Measurements from ENCODE around the gene KCND1. TPM values are rescaled to one million over a fixed set of nuclear protein-coding genes. Genes with fewer than 3 reads are reported as not detected.

KCND1 gene
- total RNA-seq, 1 donor from 2014 or later, result 0.47 TPM

- intact Hi-C loops (cut with micrococcal nuclease), result no loop called here
- ATAC-seq (no peak), DNase-seq (no peak)
Observed at GRCh38 chrX:48918301-48918642, 53.4 kb downstream of the KCND1 start.

DNA sequence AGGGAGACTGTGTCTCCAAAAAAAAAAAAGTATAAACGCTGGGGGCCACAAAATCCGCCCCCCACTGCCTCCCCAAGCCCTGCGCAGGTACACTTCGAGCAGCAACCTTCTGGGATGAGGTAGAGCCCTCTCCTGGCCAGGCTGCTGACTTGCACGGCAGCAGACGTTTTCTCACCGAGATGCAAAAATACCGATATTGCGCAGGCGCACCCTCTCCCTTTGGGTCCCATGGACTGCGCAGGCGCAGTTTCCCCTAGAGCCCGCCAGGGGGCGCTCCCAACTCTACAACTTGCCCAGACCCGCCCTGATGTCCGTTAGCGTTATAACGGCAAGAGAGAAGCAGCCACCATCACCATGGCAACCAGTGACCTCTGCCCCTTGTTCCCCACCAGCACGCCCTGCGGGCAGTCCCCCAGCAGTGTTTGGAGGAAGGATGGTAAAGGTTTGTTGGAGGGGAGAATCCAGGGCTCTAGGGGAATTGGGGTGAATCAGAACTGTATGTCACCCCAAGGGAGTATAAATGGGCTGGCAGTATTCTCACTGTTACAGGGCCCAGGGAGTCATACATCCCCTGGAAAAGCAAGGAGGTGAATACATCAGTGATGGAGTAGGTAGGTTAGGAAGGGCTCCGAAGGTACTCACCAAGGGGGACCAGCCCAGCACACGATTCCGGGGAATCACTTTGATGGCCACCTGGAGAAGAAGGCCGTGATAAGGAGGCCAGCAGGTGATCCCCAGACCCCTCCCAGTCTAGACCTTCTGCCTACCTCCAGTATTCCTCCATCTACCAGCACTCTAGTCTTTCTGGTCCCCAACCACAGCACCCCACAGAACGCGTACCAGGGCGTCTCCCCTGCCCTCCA lies 54.3 kb downstream of the KCND1 start:
- ATAC-seq (peak; percentile 68), DNase-seq (peak; percentile 92)
- intact Hi-C loops (cut with micrococcal nuclease), result no loop called here

- DNase-seq (no peak), ATAC-seq (no peak)
- intact Hi-C loops (cut with micrococcal nuclease), result no loop called here
Observed at GRCh38 chrX:48914593-48915493, 56.8 kb downstream of the KCND1 start.

DNA sequence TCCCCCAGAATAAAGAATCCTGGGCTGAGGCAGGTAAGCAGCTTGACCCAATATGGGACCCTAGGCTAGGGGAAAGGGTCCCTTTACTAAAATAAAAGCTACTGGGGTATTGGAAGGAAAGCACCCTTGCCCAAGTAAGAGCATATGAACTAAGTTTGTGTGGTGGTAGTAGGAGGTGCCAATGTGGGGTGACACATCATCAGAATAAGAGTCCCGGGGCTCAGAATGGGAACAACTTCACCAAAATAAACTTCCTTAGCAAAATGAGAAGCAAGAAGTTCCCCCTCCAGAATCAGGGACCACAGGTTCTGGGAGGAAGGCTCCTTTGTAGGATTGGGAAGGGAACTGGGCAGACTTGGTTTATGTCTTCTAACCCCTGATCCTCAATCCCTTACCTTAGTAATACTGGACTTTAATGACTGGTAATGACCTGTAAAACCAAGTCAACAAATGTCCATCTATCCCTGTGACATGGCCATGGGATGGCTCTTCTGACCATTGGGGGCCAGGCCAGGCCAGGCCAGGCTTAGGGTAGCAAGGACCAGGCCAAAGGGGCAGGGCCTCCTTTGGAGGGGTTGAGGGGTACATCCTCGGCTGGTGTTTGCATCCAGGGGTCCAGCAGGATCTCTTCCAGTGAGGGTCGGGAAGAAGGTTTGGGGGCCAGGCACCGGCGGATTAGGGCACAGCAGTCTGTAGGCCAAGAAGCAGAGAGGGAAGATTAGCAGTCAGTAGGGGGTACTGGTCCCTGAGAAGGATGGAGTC lies 57.9 kb downstream of the KCND1 start:
- no peak for ATAC-seq
- DNase-seq, result no peak
- intact Hi-C loops (cut with micrococcal nuclease), result no loop called here

- ATAC-seq, result peak; percentile 93
- peak; percentile 85 for DNase-seq
- intact Hi-C loops (cut with micrococcal nuclease), result no loop called here
Observed at GRCh38 chrX:48911412-48912182, 60.0 kb downstream of the KCND1 start, which contains the start of gene SLC35A2. Gene SLC35A2, minus strand, starts transcription at chrX:48911646. Its CDS starts 10 bp downstream, at chrX:48911636.

Other genes with a start within 250 kb of the KCND1 start
- gene GLOD5, start 210.1 kb downstream of the KCND1 start, total RNA-seq, result not detected
- gene GATA1, start 185.3 kb downstream of the KCND1 start, total RNA-seq, result not detected
- 44.4 TPM for gene HDAC6, start 169.8 kb downstream of the KCND1 start, total RNA-seq
- gene ERAS, start 145.3 kb downstream of the KCND1 start, total RNA-seq, result not detected
- gene PCSK1N, start 136.2 kb downstream of the KCND1 start, total RNA-seq, result 0.32 TPM
- gene TIMM17B, start 74.1 kb downstream of the KCND1 start, total RNA-seq, result 77.9 TPM
- gene PQBP1, start 73.9 kb downstream of the KCND1 start, total RNA-seq, result 64.5 TPM
- 15.7 TPM for gene SLC35A2, start 60.2 kb downstream of the KCND1 start, total RNA-seq
- 3.9 TPM for gene PIM2, start 52.8 kb downstream of the KCND1 start, total RNA-seq
- 18.9 TPM for gene OTUD5, start 14.2 kb downstream of the KCND1 start, total RNA-seq
- 18.1 TPM for gene GRIPAP1, start 30.4 kb upstream of the KCND1 start, total RNA-seq
- 18.5 TPM for gene TFE3, start 71.5 kb upstream of the KCND1 start, total RNA-seq
- 1.7 TPM for gene CCDC120, start 87.2 kb upstream of the KCND1 start, total RNA-seq
- gene PRAF2, start 102.2 kb upstream of the KCND1 start, total RNA-seq, result 6.3 TPM
- gene WDR45, start 108.0 kb upstream of the KCND1 start, total RNA-seq, result 65.4 TPM
- 18.9 TPM for gene GPKOW, start 151.9 kb upstream of the KCND1 start, total RNA-seq
- gene MAGIX, start 190.9 kb upstream of the KCND1 start, total RNA-seq, result 3.8 TPM
- gene PLP2, start 200.1 kb upstream of the KCND1 start, total RNA-seq, result 62.3 TPM
- gene PRICKLE3, start 214.5 kb upstream of the KCND1 start, total RNA-seq, result 12.7 TPM
- 1.5 TPM for gene SYP, start 228.3 kb upstream of the KCND1 start, total RNA-seq

All from left ventricle myocardium superior (tissue), 1 donor.